HG02852 (cell line): Measurements from ENCODE around the gene CBX3.
"Not testable (repeated sequence)": the region's sequence is repeated elsewhere in the genome, so short reads cannot be mapped to it uniquely, and the experiment has no call there.

Source experiments
- ATAC-seq: cut with Tn5 transposase; IDR thresholded peaks from one replicate; pipeline ENCODE4 v1.9.1; 2021; ENCODE audit warnings: mild to moderate bottlenecking, moderate library complexity; ENCODE audit not compliant: unreplicated experiment

The CBX3 gene

DNA sequence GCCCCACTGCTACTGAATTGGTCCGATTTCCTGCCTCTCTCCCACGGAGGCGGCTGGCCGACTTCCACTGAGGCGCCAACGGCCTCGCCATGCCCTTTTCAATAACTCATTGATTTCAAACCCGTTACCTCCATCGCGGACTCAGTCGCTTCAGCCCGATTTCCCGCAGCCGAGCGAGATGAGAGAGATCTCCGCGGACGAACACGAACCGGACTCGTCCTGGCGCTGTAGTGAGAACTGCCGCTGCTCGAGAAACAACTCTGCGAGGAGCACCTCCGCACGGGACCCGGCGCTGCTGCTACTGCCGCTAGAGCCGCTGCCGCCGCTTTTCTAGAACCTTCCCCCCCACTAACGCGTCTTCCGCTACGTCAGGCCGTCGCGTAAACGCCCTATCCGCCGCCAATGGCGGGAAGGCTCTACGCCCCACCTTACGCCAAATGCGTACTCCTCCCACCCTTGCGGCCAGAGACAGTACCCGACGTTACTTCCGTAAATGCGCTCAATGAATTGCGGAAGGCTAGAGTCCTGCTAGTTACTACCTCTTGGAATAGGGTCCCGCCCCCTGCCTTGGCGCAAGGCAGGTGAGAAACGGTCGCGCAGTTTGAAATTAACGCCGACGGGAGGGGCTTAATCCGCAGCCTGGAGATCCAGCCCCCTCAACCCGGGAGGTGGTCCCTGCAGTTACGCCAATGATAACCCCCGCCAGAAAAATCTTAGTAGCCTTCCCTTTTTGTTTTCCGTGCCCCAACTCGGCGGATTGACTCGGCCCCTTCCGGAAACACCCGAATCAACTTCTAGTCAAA lies 900 bp upstream of the CBX3 start, which contains the start of gene HNRNPA2B1:
Gene HNRNPA2B1 (minus strand): TSS at position 303 of the 803 bp plus-strand sequence. CDS start 169 bp downstream, at position 134.
- ATAC-seq = peak; percentile 53

DNA sequence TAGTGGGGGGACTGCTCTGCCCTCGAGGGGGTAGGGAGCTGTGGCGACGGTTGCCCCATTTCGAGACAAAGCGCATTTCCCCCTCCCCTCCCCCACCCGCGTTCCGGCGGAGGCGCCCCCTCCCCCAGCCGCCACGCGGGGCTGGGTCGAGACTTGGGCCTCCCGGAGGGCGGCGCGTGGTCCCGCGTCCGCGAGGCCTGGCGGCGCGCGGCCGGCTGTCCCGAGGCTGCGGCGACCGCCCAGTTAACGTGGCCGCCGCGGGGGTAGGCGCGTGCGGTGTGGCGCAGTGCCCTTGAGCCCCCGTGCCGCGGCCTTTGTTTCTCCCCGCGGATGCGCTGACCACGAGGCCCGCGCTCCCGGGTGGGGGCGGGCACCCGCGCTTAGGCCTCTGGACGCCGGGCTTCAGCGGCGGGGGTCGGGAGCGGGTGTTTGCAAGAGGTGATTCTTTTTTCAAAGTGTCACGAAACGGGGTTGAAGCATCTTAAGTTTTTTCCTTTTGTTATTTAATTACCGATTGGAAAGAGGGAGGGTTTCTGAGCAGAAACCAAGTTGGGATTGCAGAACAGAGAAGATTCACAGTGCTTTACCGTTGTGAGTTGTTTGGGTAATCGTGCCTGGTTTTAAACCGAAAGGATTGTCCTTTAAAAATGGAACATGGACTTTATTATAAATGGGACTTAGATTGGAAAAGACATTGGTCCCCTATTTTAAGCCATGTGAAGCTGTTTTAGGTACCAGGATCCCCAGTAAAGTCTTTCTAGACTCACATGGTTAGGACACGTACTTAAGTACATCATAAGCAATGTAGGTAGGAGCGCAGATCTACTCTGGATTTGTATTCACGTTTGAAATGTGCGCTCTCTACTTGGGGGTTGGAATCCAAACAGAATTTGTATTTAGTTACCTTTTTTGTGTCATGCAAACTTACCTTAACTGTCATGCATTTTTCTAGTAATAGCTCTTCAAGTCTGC lies 760 bp downstream of the CBX3 start:
- peak; percentile 6 for ATAC-seq

DNA sequence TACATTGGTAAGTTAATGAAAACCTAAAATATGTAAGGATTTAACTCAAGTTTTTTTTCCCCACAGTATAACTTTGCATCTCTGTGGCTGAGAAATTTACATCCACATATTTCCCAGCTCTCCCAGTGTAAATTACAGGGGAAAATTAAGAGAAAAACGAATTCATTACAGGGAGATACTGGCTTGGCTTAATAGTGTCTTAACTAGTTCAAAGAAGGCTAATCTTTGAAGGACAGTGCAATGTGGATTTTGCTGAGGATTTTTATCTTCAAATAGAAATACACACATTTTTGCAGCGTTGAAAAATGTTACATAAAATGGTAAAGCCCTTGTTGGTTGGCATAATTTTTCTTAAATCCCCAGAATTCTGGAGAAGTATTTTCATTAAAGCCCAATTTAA lies 1.5 kb downstream of the CBX3 start:
- no peak for ATAC-seq

DNA sequence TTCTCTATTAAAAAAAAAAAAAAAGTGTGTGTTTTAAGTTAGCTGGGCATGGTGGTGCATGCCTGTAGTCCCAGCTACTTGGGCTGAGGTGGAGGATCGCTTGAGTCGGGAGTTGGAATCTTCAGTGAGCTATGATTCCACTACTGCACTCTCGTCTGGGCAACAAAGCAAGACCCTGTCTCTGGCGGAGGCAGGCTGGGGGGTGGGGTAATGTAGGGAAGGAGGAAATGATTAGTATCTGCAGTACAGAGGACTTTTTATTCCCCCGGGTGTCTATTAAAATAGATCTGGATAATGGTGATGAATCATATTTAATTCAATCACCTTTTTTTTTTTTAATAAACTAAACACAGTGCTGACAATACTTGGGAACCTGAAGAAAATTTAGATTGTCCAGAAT lies 6.5 kb downstream of the CBX3 start:
- no peak for ATAC-seq

DNA sequence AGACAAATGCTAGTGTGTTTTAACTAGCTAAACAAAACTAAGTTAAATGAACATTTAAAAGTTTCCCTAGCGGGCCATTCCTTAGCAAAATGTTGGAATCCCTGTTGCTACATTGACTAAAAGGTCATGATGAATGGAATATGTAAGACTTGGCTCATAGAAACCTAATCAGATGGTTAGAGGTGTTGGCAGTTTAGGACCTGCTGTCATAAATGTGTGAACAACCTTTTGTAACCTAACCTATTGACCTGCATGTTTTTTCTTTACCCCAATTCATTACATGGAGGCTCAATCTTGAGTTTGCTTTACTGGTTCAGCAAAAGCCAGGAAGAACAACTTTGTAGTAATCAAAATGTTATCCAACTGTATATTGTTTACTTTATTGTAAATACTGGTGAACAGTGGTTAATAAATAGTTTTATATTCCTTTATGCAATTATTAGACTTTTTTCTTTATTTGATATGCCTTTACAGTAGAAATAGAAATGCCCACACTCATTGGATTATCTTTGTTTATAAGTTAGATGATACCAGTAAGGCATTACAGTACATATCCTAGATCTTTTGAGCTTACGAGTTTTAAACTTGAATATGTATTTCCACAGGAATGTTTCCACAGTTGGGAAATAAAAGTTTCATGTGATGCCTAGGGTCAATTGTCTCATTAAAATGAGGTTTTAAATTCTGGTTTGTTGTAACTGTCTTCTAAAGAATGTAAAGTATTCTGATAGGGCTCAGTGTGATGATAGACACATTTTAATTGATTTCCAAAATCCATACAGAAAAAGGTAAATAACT lies 11.6 kb downstream of the CBX3 start:
- no peak for ATAC-seq

DNA sequence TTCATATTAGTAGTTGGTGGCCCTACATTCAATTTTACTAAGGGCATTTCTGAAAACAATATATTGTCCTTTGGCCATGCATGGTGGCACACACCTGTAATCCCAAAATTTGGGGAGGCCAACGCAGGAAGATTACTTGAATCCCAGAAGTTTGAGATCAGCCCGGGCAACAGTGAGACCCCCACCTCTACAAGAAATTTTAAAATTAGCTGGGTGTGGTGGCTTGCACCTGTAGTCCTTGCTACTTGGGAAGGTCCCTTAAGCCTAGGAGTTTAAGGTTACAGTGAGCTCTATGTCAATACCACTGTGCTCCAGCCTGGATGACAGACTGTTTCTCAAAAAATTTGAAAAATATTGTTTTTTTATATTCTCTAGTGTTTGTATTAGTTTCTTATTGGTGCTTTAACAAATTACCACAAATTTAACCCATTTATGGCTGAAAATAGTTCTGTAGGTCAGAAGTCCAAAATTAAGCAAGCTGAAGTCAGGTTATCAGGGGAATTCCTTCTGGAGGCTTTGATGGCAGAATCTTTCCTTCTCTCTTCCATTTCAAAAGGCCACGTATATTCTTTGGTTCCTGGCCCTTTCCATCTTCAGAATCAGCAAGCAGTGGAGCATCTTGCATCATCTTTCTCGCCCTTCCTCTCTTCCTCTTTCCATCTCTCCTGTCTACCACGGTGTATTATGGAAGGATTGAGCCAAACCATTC lies 12.4 kb downstream of the CBX3 start:
- ATAC-seq = no peak

GRCh38 chr7:26216049-26216448 lies 14.5 kb downstream of the CBX3 start:
- no peak for ATAC-seq

DNA sequence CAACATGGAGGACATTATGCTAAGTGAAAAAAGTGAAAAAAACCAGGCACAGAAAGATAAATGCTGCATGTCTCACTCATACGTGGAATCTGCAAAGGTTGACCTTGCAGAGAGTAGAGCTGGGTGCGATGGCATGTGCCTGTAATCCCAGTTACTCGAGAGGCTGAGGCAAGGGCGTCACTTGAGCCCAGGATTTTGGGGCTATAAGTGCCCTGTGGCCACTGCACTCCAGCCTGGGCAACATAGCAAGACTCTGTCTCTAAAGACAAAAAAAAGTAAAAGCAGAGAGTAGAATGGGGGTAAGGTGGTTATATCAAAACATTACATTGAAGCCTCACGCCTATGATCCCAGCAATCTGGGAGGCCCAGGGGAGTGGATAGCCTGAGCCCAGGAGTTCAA lies 22.8 kb downstream of the CBX3 start:
- no peak for ATAC-seq

- ATAC-seq = no peak
Measured at GRCh38 chr7:26227987-26228386, 26.4 kb downstream of the CBX3 start.

DNA sequence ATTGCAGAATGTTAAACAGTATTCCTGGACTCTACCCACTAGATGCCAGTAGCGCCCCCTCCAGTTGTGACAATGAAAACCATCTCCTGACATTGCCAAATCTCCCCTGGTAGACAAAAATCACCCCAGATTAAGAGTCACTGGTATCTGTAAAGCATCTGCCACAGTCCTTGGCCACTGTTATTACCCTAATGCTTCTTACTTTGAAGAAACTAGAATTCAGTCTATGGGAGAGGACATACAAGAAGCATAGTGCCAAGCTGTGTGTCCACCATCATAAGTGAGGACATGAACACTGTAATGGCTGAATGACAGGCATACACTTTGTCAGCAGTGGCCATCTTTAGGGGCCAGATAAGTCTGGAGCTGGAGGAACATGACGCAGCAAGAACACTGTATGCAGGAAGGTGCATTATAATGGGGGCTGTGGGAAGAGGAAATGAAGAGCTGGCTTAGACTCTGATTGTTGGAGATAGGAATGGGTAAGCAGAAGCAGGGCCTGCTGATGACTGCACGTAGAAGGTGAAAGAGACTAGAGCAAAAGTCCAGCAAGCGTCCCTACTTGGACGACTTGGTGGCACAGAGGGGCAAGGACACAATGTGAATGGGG lies 32.5 kb downstream of the CBX3 start:
- no peak for ATAC-seq

DNA sequence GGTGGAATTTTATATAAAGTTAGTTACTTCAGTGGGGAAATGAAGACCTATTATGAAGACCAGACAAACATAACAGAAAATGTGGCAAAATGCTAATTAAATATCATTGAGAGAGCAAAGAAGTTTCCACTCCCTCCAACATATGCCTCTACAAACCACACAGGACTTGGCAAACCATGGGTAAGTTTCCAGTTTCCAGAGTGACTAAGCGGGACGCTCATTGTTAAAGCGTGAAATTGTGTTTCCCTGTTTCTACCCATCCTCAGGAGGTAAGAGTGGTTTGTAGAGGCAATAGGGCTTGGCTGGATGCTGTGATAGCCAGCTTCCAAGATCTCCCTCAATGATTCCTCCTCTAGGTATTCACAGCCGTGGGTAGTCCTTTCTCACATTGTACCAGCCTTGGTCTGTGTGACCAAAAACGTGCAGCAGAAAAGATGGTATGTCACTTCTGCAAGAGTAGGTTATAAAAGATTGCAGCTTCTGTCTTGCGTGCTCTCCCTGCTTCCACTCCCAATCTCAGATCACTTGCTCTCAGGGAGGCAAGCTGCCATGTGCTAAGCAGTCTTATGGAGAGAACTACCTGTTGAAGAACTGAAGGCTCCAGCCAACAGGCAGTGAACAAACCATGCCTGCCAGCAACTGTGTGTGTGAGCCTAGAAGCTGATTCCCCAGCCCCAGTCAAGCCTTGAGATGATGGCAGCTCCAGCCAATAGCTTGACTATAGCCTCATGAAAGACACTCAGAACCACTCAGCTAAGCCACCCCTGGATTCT lies 35.7 kb downstream of the CBX3 start:
- ATAC-seq = no peak

DNA sequence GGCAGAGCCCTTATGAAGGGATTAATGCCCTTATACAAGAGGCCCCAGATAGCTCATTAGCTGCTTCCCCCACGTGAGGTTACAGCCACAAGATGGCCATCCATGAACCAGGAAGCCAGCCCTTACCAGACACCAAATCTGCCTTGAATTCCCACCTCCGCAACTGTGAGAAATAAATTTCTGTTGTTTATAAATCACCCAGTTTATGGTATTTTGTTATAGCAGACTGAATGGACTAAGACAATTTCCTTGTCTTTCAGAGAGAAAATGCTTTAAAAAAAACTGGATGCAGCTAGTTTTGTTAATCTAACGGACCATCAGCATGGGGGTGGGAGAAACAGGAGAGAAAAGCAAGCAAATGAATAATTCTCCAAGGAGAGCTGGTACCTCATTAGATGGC lies 36.5 kb downstream of the CBX3 start:
- no peak for ATAC-seq

DNA sequence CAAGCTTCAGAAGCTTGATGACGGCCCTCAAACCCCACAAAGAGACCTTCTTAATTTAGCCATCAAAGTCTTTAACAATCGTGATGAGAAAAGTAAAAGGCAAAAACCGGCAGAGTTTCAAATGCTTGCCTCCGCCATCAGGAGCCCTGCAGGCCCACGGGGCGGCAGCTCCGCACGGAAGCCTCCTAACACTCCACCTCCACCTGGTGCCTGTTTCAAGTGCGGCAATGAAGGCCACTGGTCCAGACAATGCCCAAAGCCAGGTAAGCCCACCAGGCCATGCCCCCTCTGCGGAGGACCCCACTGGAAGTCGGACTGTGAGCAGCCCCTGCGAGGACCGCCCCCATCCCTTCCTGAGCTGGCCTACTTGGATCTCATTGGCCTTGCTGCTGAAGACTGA lies 43.6 kb downstream of the CBX3 start:
- no peak for ATAC-seq

GRCh38 chr7:26250239-26250638 lies 48.7 kb downstream of the CBX3 start:
- no peak for ATAC-seq

DNA sequence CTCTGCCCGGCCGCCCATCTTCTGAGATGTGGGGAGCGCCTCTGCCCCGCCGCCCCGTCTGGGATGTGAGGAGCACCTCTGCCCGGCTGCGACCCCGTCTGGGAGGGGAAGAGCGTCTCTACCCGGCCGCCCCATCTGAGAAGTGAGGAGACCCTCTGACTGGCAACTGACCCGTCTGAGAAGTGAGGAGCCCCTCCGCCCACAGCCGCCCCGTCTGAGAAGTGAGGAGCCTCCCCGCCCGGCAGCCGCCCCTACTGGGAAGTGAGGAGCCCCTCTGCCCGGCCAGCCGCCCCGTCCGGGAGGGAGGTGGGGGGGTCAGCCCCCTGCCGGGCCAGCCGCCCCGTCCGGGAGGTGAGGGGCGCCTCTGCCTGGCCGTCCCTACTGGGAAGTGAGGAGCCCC lies 60.3 kb downstream of the CBX3 start:
- ATAC-seq = not testable (repeated sequence)
